Suppressor macrophage treated with lipopolysaccharide for 1 hour (primary cell): Measurements from ENCODE around the gene PKIB.
"Not testable (repeated sequence)": the region's sequence is repeated elsewhere in the genome, so short reads cannot be mapped to it uniquely, and the experiment has no call there.

ENCODE experiments used
- DNase-seq, 3 donors: peaks; one replicate each; pipeline ENCODE4 v3.0.0-alpha.2; 2020 to 2022

PKIB gene, protein sequence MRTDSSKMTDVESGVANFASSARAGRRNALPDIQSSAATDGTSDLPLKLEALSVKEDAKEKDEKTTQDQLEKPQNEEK

DNA sequence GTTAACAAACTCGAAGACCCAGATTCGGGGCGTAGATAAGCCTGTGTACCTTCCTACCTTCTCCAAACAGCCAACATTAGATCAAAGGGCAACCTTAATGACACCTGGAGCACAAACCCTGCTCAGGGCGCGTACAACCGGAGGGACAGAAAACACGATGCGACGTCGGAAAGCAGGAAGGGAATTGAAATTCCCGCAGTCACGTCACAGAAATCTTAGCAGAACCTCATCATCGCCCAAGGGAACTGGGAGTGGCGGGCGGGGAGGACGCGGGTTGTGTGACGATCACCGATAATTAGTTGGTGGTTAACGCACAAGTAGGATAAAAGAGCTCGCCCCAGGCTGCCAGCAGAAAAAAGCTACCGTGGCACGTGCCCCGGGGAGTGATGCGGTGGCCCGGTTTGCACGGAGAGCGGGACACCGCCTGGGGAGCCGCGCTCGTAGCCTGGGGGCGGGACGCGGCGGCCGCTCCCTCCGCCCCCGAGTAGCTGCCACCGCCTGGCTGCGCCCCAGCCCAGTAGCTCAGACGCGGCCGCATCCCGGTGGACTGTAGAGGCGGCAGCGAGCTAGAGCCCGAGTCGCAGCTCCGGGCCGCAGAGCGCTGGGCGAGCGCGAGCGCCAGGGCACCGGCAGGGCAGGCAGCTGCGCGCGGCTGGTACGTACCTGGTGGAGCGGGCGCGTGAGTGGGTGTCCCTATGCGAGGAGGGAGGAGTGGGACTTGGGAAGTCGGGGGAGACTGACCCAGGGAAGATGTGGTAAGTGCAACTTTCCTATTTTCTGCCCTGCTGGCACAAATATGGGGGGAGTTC lies at the start of gene PKIB:
Gene PKIB, plus strand, starts transcription at position 525 of the 809 bp plus-strand sequence. CDS start 107,390 bp downstream, outside the sequence.
- DNase-seq, result peak; percentile 80 to 90 (median 82)

DNA sequence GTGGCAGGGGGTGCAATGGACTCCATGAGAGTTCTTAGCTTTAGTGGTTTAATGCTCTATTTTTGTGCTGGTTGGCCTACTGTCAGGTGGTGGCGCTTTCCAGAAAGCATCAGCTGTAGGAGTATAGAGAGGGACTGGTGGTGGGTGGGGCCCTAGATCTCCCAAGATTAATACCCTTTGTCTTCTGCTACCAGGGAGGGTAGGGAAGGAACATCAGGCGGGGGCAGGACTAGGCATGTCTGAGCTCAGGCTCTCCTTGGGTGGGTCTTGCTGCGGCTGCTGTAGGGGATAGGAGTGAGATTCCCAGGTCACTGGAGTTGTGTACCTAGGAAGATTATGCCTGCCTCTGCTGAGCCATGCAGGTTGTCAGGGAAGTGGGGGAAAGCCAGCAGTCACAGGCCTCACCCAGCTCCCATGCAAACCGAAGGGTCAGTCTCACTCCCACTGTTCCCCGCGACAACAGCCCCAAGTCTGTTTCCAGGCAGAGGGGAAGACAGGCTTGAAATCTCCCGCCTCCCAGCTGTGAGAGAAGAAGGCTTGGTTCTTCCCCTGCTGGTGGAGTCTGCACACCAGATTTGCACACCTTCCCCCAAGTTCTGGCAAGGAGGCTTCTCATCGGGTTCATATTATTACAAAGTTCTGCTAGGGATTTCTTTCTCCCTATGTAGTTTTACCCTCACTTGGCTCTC lies 46.7 kb upstream of the PKIB start:
- no peak for DNase-seq

DNA sequence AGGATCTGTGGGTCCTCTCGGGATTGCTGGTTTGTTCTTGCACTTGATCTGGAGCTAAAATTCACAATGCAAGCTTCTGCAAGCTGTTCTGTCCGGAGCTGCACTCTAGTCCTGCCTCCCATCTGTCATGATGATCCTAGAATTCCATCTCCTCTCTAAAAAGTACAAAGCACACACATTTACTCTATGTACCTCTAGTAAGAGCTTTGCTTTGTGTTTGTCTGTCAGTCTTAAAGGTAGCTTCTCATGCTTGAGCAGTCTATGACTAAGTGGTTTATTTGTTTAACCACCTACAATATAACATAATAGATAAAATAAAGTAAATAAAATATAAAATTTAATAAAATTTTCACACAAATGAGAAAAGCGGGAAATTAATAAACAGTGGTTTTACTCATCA lies 46.0 kb upstream of the PKIB start:
- DNase-seq, result no peak

DNA sequence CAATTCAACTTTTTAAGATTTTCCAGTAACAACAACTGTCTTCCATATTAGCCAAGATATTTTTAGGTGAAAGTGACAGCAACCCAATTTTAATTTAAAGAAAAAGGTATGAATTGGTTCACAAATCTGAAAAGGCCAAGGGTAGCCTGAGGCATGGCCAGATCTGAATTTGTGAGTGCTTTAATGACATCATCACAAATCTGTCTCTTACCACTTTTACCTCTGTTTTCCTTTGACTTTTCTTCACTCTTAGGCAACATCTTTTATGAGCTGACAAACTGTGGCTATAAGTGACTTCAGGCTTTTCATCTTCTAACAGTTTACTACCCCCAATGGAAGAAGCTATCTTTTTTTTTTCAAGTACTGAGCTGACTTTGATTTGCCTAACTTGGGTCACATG lies 44.5 kb upstream of the PKIB start:
- DNase-seq, result no peak

DNA sequence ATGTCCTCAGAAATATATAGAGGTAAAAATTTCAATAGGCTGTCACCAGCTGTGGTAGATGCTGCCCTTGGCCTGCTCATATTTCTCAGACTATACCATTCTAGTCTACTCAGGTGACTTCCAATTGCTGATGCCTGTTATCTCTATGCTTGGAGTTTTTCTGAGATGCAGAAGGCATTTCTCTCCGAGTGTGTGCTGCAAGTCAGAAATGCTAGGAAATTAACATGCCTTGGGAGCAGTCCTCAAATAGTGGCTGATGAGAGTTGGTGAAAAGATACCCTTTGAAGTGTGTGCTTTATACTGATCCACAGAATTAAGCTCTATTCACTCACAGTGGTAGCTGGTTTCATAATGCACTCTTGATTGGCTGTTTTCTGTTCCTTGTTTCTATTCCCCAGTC lies 43.2 kb upstream of the PKIB start:
- DNase-seq, result no peak

DNA sequence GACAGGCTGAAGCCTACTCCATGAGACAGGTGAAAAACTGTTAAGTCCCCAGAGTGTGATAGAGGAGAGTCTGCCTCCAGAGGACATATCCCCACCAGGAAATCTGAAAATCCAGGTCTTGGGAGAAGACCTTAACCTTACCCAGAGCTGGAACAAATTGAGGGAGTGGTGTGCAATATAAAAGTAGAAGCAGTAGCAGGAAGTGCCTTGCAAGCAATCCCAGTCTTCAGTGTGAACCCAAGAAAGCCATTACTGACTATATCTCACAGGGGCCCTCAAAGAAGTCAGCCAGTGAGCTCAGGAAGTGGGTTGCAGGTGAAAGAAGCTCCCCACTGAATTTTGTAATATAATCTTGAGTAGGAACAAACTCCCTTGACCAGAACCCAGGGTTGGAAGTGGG lies 41.9 kb upstream of the PKIB start:
- DNase-seq, result no peak

DNA sequence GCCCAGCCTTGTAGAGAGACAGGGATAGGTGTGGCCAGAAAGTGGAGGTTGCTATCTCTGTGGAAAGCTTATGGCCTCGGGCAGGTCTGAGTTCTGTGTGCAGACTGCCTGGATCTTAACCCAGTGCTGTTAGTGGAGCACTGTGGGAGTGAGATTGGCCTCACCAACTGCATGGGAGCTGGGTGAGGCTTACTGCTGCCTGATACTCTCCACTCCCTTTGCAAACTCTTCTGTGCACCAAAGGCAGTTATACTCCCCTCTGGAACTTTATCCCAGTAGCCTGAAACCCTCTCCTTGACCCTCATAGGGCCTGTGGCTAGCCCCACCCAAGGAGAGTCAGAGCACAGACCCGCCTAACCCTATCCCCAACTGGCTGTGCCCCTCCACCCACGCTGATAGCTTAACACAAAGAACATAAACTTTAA lies 41.4 kb upstream of the PKIB start:
- no peak for DNase-seq

DNA sequence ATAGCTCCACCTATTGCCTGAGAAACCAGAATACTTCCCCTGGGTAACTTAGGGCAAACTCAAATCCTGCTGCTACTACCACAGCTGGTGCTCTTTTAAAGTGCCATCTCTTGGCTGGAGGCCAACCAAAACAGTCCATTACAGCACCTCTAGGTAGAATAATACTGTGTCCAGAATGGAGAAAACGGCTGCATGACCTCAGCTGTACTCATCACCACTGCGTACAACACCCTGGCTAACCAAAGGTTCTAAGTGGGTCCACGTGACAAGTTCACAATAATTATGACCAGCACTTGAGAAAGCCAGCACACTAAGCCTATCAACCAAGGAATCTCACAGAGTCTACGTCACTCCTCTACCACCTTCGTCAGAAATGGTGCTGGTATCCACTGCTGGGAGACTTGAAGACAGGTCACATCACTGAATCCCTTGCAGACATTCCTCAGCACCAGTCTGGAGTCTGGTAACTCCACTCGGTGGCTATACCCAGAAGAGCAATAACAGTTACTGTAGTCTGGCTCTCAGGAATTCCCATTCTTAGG lies 40.9 kb upstream of the PKIB start:
- no peak for DNase-seq

DNA sequence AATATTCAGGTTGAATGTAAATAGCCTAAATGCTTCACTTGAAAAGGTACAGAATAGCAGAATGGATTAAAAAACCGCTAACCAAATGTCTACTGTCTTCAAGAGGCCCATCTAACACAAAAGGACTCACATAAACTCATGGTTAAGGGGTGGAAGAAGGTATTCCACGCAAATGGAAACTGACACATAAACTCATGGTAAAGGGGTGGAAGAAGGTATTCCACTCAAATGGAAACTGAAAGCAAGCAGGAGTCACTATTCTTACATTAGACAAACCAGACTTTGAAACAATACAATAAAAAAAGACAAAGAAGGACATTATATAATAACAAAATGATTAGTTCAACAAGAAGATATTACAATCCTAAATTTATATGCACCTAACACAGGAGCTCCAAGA lies 38.3 kb upstream of the PKIB start:
- no peak for DNase-seq

DNA sequence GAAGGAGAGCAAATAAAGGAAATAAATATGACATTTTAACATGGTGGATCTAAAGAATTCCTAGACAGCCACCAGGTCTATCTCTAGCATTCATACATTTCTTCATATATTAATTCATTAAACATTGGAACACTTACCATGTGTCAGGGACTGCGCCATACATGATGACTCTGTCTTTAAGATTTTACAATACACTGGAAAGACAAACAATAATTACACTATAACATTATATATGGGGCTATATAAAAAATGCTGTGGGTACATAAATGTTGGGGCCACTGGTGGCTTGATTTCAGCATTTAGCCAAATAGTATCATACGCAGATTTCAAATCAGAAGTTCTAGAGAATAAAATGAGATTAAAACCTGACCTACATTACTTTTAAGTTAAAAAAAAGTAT lies 33.3 kb upstream of the PKIB start:
- DNase-seq, result no peak

DNA sequence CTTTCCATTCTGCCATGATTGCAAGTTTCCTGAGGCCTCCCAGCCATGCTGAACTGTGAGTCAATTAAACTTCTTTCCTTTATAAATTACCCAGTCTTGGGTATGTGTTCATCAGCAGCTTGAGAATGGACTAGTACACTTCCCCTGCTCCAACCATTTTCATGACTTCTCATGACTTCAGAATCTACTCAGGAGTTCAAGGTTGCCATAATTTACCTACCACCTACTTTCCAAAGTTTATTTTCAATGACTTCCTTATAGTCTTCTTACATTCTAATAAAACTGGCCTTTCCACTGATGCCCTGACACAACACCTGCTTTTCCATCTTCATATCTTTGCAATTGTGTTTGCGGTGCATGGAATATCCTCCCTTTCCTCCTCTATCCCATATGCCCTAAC lies 31.2 kb upstream of the PKIB start:
- no peak for DNase-seq

DNA sequence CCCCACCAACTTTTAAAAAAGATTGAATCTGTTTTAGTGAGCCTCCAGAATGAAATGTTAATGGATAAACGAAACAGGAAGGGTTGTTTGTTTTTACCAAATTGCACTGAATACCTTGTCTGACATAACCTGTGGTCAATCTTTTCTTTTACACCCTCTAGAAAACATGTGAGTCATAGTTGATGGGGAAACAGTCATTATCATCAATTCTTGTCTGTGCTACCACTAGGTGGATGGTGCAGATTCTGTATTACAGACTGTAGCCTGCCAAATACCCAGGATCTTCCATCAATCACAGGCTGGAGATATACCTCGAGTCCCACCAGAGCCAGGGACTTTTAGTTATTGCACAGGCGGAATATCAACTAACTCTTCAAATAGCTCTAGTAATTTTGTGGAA lies 29.5 kb upstream of the PKIB start:
- DNase-seq, result no peak

DNA sequence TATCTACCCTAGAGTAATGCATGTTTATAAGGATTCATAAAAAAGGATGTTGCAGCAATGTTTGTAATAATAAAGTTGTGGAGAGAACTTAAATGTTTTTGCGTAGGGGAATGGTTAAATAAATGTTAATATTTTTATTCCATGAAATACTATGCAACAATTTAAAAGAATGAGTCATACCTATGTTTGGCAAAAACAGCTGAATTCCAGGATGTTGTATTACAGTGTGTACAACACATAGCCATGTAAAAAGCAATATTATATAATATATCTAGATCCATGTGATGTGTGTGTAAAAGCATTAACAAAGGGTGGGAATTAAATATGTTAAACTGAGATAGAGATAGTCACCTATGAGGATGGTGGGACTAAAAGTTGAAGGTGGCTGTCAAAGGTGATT lies 21.1 kb upstream of the PKIB start:
- no peak for DNase-seq

DNA sequence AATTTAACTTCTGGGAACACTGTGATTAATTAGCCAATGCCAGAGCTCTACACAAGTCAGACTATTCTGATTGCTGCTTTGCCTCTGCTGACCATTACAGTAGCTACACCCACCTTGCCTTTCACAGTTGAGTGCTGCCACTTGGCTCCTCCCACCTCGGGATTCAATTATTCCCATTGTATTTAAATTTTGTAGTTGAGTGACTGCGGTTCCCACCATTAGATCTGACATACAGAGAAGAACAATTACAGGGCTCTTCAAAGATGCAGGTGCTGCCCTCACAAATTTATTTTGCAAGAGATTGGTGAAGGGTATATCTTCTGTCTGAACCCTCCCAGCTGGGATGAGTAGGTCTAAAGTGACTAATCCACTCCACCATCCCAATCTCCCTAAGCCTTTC lies 11.9 kb upstream of the PKIB start:
- DNase-seq, result not testable (repeated sequence)

DNA sequence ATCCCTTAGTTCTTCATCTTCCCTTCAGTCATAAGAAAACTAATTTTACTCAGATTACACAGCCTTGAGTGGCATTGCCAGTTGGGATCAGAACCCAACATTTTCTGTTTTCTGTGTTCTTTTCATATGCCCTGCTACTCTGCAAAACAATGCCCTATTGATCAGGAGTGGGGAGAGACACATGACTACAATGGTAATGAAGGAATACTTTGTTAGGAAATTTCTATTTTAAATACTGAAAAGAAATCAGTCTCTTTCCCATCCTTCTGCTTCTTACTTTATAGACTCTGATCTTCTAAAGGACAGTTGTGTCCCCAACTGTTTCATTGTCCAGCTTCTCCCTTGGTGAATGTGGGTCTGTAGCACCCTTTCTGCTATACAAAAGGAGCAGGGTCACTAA lies 5.5 kb upstream of the PKIB start:
- DNase-seq, result no peak

DNA sequence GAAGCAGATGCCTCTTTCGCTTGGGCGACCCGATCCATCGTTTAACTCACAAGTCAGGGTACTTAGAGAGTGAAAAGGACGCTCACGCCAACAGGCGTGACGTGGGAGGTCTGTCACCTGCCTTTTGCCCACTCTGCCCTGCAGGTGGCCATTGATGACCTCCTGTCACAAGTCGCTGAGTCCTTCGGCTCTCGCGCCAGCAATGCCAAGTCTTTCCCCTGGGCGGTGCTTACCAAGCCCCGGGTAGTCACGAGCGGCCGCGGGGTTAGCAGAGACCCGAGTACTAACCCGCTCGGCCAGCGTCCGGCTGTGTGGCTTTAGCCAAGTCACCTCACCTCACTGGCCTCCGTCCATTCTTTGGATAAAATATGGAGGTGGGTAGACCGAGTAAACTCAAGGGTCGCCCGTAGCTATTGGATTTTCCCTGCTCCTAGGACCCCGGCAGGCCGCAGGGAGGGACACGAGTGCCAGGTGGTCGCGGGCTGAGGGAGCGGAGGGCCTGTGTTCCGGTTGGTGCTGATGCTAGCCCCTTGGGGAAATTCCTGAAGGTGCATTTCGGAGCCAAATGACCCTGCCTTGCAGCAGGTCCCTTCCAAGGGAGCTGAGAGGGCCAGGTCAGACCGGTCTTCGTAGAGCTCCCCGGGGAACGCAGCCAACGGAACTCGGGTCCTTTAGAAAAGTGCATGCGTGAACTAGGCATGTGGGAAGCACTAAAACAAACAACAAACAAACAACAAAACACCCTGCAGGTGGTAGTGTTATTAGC lies 668 bp downstream of the PKIB start:
- DNase-seq, result peak; percentile 51 to 70 (median 65)

DNA sequence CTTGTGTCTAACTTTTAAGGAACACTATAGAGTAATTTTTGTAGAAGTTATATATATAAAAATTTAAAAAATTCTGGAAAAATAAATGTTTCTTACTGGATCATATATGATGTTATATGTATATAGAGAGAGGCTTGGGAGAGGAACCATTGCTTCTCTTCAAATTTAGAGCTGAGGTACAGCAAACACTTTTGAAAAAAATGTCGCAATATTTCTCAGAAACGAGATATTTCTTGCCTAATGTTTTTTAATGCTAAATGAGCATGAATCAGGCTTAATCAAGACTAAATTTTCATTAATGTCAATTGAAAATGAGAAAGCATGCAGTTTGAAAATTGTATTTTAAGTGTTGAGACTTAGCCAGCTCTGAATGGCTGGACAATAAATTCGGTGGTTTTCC lies 2.6 kb downstream of the PKIB start:
- no peak for DNase-seq

DNA sequence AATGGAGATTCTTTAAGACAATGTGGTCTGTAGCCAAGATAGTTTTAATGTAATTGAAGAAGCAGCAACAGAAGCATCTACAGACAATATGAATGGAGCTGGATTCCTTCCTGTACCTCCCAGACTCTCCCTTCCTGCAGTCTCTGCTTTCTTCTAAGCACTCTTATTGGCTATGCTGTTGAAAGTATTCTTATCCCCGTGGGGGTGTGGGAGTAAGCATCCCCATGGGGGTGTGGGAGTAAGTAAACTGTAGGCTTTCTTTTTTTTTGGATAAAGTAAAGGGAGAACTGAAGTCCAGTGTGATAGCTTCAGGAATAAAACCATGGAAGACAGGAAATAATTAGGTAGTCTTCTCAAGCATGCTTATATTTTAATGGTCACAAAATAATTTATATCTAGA lies 4.1 kb downstream of the PKIB start:
- no peak for DNase-seq

DNA sequence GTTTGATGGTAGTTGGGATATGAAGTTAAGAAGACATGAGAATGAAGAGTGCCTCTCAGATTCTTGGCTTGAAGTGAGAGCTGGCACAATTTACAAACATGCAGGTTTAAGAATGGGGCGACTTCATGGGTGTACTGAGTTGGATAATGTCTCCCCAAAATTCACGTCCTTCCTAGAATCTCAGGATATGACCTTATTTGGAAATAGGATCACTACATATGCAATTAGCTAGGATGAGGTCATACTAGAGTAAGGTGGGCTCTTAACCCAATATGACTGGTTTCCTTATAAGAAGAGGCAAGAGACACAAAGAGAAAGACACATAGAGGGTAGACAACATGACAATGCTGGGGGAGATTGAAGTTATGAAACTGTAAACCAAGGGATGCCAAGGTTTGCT lies 5.2 kb downstream of the PKIB start:
- no peak for DNase-seq

DNA sequence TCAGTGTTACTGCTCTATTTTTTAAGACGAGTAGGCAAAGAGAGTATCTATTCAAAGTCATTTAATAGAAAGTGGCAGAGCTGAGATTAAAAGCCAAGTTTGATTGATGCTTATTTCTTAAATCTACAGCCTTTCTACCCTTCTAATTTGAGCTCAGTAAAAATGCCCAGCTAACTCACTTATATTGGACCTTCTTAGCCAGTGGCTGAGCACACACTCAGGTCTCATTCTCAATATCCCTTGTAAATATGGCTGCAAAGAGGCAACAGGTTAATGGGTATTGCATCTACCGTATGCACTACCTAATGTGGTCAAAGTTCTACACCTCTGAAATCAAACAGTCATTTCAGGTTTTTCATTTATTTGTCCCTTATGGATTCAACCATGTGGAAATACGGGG lies 6.7 kb downstream of the PKIB start:
- DNase-seq, result no peak

DNA sequence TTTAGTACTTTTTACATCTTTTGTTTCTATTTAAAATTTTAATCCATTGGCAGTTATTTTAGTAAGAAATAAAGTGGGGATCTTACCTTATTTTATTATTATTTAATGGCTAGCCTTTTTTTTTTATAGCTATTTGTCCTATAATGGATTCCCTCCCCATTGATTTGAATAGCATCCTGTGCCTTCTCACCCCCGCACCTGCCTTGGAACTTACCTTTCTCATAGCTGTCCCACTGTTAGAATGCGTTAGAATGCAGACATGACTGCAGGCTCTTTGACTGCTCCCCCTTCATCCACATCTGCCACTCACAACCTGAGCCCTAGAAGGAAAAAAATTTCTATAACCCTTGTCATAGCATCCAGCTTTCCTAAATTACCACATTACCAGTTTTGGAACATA lies 9.1 kb downstream of the PKIB start:
- no peak for DNase-seq

DNA sequence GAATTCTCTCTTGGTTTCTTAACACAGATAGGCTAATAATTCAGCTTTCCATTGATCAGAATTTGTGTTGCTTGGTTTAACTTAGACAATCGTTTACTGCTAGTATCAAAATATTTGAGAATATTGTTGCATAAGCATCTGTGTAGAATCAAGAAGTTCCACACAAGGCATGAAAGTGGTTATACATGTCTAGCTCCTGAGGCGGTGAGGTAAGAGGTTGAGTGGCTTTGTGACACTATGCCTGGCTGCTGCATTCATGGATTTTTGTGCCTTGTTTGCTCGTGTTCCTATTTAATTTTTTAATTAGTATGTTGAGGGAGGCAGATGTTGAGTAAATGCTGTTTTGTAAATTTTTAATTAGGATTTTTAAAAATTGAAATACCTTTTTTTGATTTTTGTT lies 10.2 kb downstream of the PKIB start:
- DNase-seq, result no peak

DNA sequence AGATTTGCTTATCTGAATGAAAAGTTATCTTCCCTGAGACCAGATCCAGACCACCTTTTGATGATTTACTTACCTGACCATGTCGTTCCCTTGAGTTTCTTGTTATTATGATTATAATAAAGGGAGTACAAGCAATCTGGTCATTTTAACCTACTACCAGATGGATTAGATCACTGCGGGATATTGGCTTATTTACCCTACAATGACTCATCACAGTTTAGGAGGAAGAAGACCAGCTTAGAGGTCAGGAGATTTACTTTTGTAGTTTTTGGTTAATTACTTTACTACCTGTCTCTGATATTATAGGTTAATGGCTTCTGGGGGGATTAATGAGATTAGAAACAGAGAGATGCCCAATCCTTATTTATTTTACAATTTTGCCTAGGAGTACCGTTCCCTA lies 10.7 kb downstream of the PKIB start:
- no peak for DNase-seq
